GM12872 (cell line): ENCODE results near the gene SYDE2.

Experiments used
- TF ChIP-seq, protein P1 (sequence below): IDR thresholded peaks from 3 replicates; pipeline ENCODE4 v1.5.1; 2011; ENCODE audit warnings: low read depth, mild to moderate bottlenecking, low read length, moderate library complexity; ENCODE audit not compliant: insufficient read depth

Gene SYDE2

DNA sequence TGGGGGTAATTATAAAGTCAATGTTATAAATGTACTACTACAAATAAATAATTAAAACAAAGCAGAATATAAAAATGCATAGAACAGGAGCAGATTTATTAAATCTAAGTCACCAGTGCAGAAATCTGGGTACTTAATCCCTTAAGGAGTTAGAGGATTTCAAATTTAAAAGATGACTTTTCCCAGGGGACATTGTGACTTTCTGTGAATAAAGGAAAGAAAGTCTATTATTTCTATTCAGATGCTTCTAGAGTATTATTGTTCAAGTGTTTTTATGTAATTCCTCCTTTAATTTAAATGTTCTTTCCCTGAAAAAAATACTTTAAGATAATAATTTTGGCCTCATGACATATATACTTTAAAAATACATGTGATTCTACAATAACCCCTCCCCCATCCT, 43.4 kb downstream of the SYDE2 start:
- TF ChIP-seq, protein P1, sequence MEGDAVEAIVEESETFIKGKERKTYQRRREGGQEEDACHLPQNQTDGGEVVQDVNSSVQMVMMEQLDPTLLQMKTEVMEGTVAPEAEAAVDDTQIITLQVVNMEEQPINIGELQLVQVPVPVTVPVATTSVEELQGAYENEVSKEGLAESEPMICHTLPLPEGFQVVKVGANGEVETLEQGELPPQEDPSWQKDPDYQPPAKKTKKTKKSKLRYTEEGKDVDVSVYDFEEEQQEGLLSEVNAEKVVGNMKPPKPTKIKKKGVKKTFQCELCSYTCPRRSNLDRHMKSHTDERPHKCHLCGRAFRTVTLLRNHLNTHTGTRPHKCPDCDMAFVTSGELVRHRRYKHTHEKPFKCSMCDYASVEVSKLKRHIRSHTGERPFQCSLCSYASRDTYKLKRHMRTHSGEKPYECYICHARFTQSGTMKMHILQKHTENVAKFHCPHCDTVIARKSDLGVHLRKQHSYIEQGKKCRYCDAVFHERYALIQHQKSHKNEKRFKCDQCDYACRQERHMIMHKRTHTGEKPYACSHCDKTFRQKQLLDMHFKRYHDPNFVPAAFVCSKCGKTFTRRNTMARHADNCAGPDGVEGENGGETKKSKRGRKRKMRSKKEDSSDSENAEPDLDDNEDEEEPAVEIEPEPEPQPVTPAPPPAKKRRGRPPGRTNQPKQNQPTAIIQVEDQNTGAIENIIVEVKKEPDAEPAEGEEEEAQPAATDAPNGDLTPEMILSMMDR = no peak

DNA sequence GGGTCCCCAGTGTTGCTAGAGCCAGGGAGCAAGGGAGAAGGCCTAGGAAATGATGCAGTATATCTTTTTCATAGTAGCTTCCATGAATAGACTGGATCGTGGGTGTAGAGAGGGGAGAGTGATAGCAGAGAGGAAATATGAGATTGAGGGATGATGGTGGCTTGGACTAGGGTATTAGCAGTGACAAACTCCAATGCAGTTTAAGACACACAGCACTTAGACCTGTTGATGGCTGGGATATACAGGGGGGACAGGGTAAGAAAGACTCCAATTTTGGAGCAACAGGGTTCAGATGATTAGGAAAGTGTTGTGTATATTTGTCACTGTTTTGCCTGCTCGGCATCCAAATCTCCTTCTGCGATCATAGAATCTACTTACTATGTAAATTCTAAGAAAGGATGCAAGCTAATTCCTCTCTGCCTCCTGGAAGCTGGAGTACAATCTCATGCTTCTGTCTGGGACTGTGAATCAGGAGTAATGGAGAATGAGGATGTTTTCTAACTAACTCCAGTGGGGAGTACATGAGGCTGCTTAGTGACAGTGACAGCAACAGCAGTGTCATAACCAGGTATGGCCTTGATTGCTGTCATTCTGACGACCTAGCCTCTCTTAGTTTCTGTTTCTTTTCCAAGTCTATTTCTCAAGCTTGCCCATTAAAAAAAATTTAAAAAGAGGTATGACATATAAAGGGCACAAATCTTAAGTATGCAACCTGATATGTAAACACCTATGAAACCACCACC, 47.5 kb downstream of the SYDE2 start:
- TF ChIP-seq, protein P1 = no peak

DNA sequence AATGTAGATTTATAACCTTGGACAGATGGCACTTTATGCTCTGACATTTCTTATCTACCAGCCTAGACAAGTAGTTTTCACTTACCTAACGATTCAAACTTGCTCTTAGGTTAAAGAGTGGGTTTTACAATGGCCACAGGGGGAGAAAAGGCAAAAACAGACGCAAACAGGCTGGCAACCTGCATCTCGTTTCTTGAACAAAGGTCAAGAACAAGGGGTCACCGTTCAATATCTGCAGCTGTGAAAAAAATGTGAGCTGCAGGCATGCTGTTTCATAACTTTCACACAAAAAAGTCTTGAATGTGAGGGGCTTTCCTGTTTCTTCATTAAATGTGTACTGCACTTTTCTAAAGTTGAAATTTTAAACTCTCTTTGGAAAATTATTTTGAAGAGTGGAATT, 49.4 kb downstream of the SYDE2 start:
- TF ChIP-seq, protein P1 = no peak

DNA sequence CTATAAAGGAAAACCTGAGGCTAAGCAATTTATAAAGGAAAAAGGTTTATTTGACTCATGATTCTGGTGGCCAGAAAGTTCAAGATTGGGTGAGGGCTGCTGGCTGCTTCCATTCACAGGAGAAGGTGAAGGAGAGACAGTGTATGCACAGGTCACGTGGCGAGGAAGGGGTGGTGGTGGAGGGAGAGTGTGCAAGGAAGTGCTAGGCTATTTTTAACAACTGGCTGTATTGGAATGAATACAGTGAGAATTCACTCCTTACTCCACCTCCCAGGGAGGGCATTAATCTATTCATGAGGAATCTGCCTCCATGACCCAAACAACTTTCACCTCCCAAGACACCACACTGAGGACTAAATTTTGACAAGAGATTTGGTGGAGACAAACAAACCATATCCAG, 51.0 kb downstream of the SYDE2 start:
- TF ChIP-seq, protein P1 = no peak

DNA sequence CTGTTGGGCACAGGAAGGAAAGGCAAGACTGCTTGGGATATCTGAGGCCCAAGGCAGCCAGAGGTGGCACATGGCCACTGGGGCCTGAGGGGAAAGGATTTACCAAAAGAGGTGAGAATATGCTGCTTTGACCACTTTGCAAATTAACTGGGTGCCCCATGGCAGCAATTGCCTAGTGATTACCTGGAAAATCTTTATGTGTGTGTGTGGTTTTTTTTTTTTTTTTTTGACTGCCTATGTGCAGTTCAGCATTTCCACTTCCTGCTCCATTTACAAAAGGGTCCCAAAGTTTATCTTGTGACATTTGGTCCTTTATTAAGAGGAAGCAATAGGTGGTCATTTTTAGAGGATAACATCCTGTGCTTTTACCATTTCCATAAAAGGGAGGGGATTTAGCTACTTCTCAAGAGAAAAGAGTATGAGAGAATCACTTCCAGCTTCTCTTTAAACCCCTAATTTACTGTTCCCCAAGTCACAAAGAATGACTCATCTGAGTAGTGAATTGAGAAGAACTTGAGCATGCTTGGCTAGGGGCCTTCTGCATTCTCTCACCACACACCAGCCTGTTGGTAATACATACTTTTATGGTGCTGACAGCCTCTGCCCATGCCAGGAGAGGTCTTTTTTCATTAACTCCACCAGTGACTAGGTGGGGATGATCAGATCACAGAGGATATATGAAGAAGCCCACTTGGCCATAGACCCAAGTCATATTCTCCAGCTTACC, 52.1 kb downstream of the SYDE2 start:
- TF ChIP-seq, protein P1 = no peak

DNA sequence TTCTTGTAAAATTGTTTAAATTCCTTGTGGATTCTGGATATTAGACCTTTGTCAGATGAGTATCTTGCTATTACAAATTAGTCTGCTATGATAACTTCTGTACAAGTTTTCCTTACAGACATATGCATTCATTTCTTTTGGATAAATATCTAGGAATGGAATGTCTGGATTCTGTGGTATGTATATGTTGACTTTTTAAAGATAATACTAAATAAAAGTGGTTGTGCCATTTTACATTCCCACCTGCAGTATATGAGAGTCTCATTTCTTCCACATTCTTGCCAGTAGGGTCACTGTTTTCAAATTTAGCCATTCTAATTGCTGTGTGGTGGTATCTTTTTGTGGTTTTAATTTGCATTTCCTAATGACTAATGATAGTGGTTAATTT, 53.9 kb downstream of the SYDE2 start:
- TF ChIP-seq, protein P1 = no peak

DNA sequence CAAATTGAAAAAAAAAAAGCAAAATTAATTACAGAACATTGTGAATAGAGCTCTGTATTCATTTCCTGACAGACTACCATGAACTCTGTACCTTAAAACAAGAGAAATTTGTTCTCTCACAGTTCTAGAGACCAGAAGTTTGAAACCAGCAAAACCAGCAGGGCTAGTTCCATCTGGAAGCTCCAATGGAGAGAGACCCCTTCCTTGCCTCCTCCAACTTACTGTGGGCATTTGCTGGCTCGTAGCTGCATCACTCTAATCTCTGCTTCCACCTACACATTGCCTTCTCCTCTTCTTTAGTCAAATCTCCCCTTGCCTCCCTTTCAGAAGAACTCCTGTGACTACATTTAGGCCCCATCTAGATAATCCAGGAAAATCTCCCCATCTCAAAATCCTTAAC, 56.5 kb downstream of the SYDE2 start:
- TF ChIP-seq, protein P1 = no peak
